ENCODE results near the gene PIEZO2.
"Not testable (repeated sequence)": the region's sequence is repeated elsewhere in the genome, so short reads cannot be mapped to it uniquely, and the experiment has no call there.

PIEZO2 gene

GRCh38 chr18:11149441-11150270, at the start of gene PIEZO2:
Gene PIEZO2 (minus strand): TSS chr18:11149569. CDS start chr18:11148588, 981 bp downstream.
- DNase-seq (ENCODE audit: low read depth): no peak

DNA sequence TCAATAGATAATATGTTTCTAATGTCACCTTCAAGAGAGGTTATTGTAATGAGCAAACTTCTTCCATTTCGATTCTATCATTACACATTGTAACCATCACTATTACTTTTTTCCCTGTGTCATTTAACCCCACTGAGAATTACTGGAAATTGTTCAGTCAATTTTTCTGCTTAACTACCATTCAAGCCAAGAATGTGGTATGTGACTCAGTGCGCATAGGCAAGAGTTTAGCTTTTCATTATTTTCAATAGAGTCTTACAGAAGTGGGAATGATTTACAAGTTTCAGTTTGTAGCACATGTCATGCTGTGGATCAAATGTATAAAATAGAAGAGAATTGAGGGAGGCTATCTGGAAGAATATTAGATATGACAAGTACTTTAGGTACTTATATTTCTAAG, 34.3 kb upstream of the PIEZO2 start:
- no peak for DNase-seq (ENCODE audit: low read depth)

DNA sequence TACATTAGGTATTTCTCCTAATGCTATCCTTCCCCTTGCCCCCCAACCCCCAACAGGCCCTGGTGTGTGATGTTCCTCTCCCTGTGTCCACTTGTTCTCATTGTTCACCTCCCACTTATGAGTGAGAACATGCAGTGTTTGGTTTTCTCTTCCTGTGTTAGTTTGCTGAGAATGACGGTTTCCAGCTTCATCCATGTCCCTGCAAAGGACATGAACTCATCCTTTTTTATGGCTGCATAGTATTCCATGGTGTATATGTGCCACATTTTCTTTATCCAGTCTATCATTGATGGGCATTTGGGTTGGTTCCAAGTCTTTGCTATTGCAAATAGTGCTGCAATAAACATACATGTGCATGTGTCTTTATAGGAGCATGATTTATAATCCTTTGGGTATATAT, 32.3 kb upstream of the PIEZO2 start:
- DNase-seq (ENCODE audit: low read depth): not testable (repeated sequence)

DNA sequence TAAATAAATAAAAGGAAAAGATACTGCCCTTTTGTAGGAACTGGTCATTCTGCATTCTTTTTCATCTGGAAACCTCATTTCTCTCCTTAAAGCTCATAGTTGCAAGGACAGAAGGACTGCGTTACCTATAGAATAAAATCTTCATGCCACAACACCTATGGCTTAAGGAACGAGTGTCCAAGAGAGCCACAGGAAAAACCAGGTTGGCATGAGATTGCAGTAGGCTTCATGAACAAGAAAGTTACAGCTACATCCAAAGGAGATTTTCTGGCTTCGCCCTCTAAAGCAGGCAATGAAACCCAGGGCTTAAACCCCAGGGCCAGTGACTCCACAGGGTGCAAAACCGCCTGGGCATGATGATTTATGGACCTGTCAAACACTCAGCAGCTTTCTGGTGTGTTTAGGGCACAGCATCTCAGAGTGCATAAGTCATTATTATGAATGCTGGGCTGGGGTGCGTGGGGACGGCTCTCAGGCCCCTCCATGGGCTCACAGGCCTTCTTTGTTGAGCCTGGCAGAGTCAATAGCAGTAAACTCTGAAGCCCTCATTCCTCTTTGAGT, 30.7 kb upstream of the PIEZO2 start:
- DNase-seq (ENCODE audit: low read depth): no peak

- no peak for DNase-seq (ENCODE audit: low read depth)
These were observed 29.7 kb upstream of the PIEZO2 start for GRCh38 chr18:11178951-11179549.

DNA sequence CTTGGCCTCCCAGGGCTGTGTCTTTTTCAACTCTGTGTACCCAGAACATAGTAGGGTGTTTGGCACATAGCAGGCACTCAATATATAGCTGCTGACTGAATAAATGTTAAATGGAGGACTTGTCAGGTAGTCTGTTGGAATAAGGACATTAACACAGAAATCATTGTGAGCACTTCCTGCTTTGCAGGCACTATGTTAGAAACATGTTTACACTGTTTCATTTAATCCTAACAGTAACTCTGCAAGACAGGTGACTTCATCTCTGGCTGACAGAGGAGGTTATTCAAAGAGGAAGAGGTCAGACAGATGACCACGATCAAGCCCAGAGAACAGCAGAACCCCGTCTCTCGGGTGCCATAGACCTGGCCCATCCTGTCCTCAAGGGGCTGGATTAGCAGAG, 28.0 kb upstream of the PIEZO2 start:
- DNase-seq (ENCODE audit: low read depth): no peak

GRCh38 chr18:11176481-11176881, 27.1 kb upstream of the PIEZO2 start:
- DNase-seq (ENCODE audit: low read depth): no peak

GRCh38 chr18:11175266-11175979, 26.1 kb upstream of the PIEZO2 start:
- peak; percentile 56 for DNase-seq (ENCODE audit: low read depth)

GRCh38 chr18:11174179-11174578, 24.8 kb upstream of the PIEZO2 start:
- not testable (repeated sequence) for DNase-seq (ENCODE audit: low read depth)

GRCh38 chr18:11167778-11168177, 18.4 kb upstream of the PIEZO2 start:
- DNase-seq (ENCODE audit: low read depth): no peak

GRCh38 chr18:11165952-11166351, 16.6 kb upstream of the PIEZO2 start:
- DNase-seq (ENCODE audit: low read depth): no peak

GRCh38 chr18:11165138-11165537, 15.8 kb upstream of the PIEZO2 start:
- no peak for DNase-seq (ENCODE audit: low read depth)

- DNase-seq (ENCODE audit: low read depth): no peak
These were observed 14.3 kb upstream of the PIEZO2 start for GRCh38 chr18:11163665-11164064.

DNA sequence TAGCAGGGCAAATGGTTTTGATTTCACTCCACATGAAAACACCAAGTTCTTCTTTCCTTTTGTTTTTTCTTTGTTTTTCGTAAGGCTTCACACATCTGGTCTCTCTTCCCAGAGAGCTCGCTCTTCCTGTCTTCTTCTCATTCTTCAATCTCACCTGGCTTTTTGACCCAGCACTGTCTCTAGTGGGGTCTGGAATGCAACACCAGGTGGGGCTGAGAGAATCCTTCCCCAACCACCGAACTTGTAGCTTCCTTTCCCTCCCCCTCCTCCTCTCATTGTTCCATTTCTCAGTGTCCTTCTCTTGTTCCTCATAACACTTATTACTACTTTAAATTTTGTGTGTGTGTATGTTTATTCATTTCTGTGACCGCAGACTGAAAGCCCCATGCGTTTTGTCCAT, 13.5 kb upstream of the PIEZO2 start:
- no peak for DNase-seq (ENCODE audit: low read depth)

DNA sequence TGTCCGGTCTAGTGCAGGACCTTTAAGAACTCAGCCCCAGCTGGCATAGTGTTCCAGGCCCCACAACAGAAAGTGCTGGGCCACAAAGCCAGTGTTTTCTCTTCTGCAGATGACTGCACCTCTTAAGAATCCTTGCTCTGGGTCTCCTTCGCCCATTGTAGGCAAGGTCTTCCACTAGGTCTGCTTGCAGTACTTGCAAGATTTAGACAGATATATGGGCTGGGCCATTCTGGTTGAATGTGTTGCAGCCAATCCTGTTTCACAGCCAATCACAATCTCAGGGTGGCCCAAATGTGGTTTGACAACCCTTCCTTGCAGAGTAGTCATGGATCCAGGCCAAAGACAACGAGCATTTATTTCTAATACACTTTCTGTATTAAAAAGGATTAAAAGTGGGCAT, 13.1 kb upstream of the PIEZO2 start:
- no peak for DNase-seq (ENCODE audit: low read depth)

DNA sequence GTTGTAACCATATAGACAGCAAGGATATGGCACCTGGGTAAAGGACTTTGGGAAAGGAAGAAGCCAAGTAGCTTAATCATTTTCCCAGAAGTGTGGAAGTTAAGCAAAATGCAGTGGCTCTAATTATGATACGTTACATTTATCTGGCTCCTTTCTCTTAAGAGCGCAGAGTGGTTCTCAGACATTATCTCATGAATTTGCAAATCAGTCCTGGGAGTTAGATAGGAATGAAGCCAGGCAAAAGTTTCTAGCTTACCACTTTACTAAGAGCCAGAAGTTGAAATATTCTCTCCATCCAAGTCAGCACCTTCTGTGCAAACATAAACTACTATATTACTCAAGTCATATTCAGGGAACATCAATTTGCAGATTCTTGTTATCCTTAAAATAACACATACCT, 10.9 kb upstream of the PIEZO2 start:
- no peak for DNase-seq (ENCODE audit: low read depth)

- DNase-seq (ENCODE audit: low read depth): no peak
These were observed 10.5 kb upstream of the PIEZO2 start for GRCh38 chr18:11159844-11160243.

DNA sequence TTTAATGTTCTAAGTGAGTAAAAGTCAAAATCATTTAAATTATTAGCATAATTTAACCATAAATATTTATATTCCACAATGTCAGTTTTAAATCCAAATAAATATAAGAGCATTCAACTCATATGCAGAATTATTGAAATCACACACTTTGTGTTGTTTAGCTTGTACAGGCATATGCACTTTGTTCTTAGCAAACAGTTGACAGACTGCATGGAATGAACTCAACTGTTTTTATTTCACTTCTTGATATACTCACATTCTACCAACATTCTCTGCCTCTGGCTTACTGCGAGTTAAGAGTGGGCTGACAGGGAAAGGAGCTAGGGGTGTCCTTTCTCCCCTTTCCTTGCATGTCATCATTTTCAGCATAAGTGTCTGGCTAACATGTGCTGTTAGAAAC, 7.6 kb upstream of the PIEZO2 start:
- no peak for DNase-seq (ENCODE audit: low read depth)

DNA sequence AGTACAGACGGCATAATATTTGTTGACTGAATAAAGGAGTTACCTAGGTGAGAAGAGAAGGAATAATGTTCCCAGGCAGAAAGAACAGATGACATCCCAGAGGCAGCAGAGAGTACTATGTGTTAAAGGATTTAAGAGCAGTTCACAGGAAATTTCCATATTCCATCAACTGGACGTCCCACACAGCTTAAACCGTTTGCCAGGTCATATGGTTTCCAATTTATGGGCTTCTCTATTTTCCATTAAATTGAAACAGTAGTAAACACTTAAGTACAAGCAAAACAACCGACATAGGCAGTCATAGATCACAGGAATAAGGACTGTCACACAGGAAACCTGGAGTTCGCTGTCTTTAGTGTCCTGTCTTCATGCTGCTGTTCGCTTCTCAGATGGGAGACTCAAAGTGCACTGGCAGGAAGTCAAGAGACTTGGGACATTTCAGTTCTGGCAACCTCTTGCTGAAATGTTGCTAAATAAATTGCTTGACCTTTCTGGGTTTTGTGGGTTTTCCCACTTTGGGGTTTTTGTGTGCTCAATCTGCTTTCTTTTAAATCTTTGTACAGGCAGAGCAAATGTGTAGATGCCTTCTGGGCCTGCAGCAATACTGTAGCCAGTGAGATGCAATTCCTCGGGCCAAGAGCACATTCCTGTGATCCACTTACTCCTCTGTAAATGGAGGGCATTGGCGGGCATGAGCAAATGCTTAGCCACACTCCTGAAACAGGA, 5.8 kb upstream of the PIEZO2 start:
- no peak for DNase-seq (ENCODE audit: low read depth)

- no peak for DNase-seq (ENCODE audit: low read depth)
These were observed 5.1 kb upstream of the PIEZO2 start for GRCh38 chr18:11154368-11154989.

GRCh38 chr18:11153097-11153496, 3.7 kb upstream of the PIEZO2 start:
- no peak for DNase-seq (ENCODE audit: low read depth)

- DNase-seq (ENCODE audit: low read depth): no peak
These were observed 874 bp upstream of the PIEZO2 start for GRCh38 chr18:11150271-11150615.
